Umbilical cord (tissue), 2 donors: ENCODE measurements around the gene RRP9. TPM values are rescaled to one million over a fixed set of nuclear protein-coding genes. Genes with fewer than 3 reads are reported as not detected.
"Not testable (repeated sequence)": the region's sequence is repeated elsewhere in the genome, so short reads cannot be mapped to it uniquely, and the experiment has no call there.

Experiments used
- DNase-seq: peaks from one replicate; pipeline ENCODE4 v3.0.0-alpha.2; 2015; ENCODE audit warnings: low spot score
- total RNA-seq: library from RNA; depleted of rRNA; stranded (reverse); fragments of >200 nt; gene quantifications from one replicate; pipeline ENCODE4 v1.2.3, GENCODE V29; 2014; ENCODE audit warnings: low replicate concordance; ENCODE audit not compliant: insufficient read depth

RRP9 gene
- total RNA-seq = 20.9 TPM

- peak; percentile 100 for DNase-seq
These were observed at the start of gene RRP9, which contains the start of gene PARP3 for GRCh38 chr3:51941798-51942602. Gene RRP9 (minus strand): TSS chr3:51941904. CDS start chr3:51941867, 37 bp downstream. Gene PARP3 (plus strand): TSS chr3:51942363. CDS start chr3:51943356, 993 bp downstream.

GRCh38 chr3:51990501-51990971 lies 48.8 kb upstream of the RRP9 start:
- not testable (repeated sequence) for DNase-seq

DNA sequence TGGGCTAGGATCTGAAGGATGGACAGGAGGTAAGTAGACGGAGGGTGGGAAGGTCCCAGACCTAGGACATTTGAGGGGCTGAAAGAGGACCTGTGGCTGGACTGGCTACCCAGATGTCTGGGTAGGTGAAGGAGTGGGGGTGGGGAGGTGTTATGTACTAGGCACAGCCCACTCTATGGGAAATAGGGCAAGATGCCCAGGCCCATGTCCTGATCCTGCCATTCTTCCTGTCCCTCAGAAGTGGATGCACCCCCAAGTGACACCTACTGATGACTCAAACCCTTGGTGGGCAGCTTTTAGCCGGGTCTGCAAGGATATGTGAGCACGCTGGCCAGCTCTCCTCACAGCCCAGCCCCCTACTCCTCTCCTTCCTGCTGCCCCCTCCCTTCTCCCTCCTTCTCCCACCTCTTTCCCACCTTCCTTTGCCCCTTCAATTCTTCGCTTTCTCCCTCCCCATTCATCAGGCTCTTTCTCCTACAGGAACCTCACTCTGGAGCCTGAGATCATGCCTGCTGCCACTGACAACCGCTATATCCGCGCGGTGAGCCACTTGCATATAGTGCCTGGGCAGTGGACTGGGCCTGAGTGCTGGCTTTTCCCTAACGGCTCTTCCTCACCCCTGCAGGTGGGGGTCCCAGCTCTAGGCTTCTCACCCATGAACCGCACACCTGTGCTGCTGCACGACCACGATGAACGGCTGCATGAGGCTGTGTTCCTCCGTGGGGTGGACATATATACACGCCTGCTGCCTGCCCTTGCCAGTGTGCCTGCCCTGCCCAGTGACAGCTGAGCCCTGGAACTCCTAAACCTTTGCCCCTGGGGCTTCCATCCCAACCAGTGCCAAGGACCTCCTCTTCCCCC lies 46.8 kb upstream of the RRP9 start:
- DNase-seq = no peak

DNA sequence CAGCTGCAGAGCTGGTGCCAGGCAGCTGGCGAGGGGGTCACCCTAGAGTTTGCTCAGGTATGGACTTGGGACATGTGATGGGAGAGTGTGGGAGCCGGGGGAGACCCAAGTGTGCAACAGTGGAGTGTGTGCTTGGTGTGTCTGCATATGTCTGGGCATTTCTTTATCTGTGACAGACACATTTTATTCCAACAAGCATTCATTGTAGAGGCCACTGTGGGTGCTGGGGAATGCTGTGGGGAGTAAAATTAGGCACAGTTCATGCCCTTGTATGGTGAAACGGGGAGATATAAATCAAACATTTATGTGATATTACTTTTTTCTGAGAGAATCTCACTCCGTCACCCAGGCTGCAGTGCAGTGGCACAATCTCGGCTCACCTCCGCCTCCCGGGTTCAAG lies 45.9 kb upstream of the RRP9 start:
- no peak for DNase-seq

- no peak for DNase-seq
These were observed 44.6 kb upstream of the RRP9 start for GRCh38 chr3:51986010-51986947.

DNA sequence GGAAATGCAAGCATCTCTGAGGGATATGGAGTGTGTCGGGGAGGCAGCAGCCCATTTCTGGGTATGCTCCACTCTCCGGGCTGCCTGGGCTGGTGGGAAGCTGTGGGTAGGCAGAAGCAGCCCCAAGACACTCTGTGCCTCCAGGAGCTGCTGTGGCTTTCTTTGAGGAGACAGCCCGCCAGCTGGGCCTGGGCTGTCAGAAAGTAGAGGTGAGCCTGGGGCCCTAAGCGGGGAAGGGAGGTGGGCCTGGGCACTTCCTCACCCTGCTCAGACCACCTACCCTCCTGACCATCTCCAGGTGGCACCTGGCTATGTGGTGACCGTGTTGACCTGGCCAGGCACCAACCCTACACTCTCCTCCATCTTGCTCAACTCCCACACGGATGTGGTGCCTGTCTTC lies 43.4 kb upstream of the RRP9 start:
- DNase-seq = no peak

DNA sequence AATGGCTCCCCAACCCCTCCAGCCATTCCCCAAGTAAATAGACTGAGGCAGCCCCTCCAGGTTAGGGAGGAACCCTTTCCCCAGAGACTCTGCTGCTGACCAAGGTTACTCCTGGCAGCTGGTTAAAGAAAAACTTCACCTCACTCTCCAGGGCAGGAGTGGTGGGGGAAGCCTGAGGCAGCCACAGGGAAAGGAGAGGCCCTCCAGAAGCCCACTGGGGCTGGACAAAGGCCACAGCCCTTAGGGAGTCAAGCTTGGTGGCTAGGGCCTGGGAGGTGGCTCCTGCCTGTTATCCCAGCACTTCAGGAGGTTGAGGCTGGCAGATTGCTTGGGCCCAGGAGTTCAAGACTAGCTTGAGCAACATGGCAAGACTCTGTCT lies 42.6 kb upstream of the RRP9 start:
- no peak for DNase-seq

DNA sequence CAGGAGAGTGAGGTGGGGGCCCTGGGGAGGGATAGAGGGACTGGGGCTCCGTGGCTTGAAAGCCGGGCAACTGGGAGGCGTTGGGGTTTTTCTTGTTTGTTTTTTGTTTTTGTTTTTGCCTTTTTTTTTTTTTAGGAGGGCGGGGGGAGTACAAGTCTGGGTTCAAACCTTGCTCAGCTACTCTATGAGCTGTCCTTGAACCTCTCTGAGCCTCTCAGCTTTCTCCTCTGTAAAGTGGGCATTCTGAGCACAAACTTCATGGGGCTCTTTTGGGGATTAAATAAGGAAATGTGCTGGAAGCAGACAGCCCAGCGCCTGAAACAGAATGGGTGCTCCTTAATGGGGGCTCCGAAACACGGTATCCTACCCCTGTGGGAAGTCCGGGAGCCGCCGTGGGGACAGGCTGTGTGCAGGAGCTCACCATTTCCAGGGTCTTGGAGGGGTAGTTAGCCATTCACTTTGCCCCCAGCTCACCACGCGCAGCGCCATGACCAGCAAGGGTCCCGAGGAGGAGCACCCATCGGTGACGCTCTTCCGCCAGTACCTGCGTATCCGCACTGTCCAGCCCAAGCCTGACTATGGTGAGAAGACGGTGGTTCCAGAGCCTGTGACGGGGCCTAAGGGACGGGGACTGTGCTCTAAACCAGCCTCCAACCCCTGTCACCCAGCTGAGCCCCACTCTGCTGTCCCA lies 42.0 kb upstream of the RRP9 start:
- DNase-seq = no peak

DNA sequence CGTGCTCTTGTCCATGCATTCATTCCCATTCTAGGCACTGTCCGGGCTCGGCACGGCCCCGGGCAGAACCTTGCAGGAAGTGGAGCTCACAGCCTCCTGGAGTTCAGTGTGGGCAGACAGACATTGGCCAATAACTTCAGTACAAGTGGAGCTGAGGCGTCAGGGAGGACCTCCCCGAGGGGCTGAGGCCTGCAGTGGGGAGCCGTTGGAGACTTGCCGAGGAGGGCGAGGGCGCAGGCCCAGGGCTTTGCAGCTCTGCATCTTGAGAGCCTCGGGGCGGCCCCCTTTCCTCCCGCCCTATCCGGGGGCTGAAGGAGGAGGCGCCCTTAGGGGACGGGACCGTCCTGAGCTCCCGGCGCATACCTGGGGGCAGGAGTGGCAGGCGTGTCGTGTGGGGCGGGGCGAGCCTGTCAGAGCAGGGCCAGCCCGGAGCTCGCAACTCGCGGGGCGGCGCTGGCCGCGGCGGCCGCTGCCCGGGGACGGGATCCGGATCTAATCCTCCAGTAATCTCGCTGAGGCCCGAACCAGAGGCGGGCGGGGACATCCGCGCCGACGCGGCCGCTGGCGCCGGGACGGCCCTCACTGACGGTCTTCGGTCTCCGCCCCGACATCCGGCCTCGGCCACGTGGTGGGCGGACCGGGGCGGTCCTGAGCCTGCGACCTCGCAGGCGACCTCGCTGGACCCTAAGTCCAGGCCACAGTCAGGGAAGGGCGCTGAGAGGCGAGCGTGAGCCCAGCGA lies 41.3 kb upstream of the RRP9 start, which contains the start of gene ACY1:
Gene ACY1, plus strand, starts transcription at position 698 of the 740 bp plus-strand sequence. CDS start 530 bp downstream, outside the sequence.
- peak; percentile 92 for DNase-seq

DNA sequence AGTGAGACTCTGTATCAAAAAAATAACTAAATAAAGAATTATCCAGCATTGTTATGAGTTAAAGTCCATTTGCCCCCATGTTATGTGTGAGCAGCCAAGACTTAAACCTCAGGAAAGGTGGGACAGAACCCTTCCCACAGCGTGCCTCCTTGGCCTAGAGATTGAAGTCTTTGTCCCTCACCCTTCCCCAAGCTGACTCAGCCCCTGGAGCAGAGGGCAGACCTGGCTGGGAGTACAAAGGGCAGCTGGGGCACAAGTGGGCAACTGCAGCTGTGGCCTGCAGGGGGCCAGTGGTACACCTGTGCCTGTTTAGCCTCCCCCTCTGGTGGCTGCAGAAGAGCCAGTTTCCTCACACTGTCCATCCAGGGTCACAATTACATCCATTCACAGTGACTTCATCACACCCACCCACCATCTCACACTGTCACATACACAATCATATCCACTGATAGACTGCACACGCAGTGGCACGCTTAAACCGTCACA lies 40.7 kb upstream of the RRP9 start:
- no peak for DNase-seq

- no peak for DNase-seq
These were observed 38.5 kb upstream of the RRP9 start for GRCh38 chr3:51980253-51980652.

GRCh38 chr3:51978143-51978502 lies 36.4 kb upstream of the RRP9 start:
- DNase-seq = no peak

DNA sequence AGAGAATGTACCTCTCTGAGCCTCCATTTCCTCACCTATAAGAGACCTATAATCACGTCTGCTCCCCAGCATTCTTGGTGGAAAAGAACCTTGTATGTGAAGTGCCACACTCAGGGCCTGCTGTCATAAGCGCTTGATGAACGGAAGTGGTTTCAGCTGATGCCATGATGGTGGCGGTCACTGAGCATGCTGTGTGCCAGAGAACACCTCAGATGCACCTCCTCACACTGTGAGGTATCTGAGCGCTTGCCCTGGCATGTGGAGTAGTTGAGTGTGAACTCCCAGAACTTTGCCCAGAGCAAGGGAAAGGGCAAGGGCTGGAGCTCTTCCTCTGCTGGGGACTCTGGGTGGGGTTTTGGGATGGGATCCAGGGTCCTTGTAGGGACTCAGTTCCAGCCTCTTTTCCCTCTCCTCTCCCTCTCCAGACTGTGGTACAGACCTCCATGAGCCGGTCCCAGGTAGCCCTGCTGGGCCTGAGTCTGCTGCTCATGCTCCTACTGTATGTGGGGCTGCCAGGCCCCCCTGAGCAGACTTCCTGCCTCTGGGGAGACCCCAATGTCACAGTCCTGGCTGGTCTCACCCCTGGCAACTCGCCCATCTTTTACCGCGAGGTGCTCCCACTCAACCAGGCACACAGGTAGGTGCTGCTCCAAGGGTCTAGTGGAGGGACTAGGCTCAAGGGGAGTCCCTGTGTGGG lies 35.9 kb upstream of the RRP9 start:
- DNase-seq = no peak

- peak; percentile 79 for DNase-seq
These were observed 34.3 kb upstream of the RRP9 start for GRCh38 chr3:51975852-51976549.

DNA sequence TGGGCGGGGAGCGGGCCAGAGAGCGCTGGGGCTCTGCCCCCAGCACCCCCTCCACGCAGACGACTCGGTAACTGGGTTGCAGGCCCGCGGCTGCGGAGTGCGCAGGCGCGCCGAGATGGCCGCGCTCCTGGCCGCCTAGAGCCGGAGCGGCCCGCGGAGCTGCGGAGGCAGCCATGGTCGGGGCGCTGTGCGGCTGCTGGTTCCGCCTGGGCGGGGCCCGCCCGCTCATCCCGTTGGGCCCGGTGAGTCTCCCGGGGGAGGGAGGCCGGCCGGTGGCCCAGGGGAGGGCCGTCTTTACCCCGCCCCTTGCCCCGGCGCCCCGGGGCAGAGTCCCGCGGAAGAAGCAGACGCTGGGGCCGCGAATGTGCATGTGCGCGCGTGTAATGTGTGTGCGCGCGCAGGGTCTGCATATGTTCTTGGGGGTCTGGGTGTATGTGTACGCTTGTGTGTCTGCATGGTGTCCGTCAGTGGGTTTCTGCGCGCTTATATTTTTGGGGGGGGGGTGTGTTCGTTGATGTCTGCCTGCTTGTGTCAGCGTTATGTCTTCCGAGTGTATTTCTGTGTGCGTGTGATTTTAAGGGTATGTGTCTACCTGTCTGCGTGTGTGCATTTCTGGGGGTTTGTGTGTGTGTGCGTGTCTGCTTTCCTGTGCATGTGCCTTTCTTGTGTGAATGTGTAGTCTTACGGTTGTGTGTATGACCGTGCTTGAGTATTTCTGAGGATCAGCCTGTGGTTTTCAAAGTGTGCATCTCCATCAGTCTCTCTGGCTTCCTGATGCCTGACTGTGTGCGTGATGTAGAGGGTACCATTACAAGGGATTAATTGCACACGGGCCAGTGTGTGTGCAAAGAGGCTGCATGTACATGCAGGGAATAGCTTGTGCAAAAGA lies 33.5 kb upstream of the RRP9 start, which contains the start of gene ABHD14A:
Gene ABHD14A, plus strand, starts transcription at position 102 of the 889 bp plus-strand sequence. Its CDS starts 72 bp downstream, at position 174.
- peak; percentile 86 for DNase-seq

GRCh38 chr3:51974277-51974962 lies 32.7 kb upstream of the RRP9 start:
- DNase-seq = no peak

DNA sequence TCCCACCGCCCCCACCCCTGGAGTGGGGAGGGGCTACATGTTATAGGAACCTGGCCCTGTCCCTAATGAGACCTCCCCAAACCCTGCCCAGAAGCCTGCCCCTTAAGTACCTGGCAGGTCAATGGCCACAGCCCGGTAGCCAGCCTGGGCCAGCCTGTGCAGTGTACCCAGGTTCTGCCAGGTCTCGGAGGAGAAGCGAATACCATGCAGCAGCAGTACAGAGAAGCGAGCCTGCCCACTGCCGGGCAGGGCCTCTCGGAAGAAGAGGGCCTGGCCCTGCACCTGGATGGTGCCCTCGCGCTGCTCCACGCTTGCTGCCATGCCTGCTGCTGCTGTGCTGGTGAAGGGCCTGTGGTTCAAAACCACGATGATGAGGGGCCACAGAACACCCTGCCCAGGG lies 29.6 kb upstream of the RRP9 start:
- DNase-seq = no peak
